Stimulated activated CD8-positive, alpha-beta memory T cell treated with anti-CD3 and anti-CD28 coated beads, Interleukin-12 subunit alpha, Interleukin-12 subunit beta, amount 100 ng/mL, for 1 hour (primary cell): Measurements from ENCODE around the gene PROS1.
A peak's percentile ranks its signal among the peaks of the same experiment; 100 is the strongest.

Source experiments
- DNase-seq: peaks from one replicate; pipeline ENCODE4 v3.0.0-alpha.2; 2020; ENCODE audit warnings: low read depth

The PROS1 gene

GRCh38 chr3:93973131-93974126, at the start of gene PROS1:
TSS of gene PROS1 (minus strand) at chr3:93973896. CDS start at chr3:93973749, 147 bp downstream.
- peak; percentile 13 for DNase-seq

GRCh38 chr3:94020293-94020692, 46.6 kb upstream of the PROS1 start:
- no peak for DNase-seq

- DNase-seq = no peak
These were observed 46.0 kb upstream of the PROS1 start for GRCh38 chr3:94019659-94020058.

DNA sequence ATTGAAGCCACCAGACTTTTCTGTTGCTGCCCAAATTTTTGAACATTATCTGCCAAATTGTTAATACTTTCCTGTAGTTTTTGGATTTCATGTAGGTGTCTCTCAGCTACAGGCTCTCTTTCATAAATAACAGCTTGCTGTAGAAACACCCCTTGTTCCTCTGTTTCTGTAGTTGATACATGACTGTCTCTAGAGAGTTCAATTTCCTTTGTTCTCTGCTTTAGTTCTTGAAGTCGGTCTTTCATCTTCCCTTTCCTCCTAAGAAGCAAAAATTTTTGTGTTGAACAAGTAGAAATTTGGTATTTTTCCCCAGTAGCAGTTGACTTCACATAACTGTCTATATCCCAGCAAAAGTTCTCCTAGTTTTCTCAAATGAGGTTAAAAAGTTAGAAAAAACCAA, 41.3 kb upstream of the PROS1 start:
- DNase-seq = no peak

GRCh38 chr3:94012185-94012584, 38.5 kb upstream of the PROS1 start:
- DNase-seq = no peak

- no peak for DNase-seq
These were observed 37.6 kb upstream of the PROS1 start for GRCh38 chr3:94011233-94011711.

DNA sequence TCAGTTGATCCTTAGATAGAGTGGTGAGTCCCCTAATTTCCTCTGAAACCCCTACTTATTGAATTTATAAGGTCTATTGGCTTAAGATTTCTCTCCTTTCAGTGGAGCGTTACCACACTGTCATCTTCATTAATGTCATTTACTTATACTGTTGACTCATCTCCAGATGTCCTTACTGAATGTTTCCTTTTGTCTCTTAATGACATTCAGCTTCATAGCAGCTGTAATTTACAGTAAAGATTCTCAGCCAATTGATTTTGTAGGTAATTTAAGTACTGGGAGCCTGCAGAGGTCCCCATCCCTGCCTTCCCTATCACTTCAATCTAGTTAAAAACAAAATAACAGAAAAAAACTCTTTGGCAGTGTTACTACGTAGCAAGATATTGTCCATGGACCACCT, 35.9 kb upstream of the PROS1 start:
- DNase-seq = no peak

DNA sequence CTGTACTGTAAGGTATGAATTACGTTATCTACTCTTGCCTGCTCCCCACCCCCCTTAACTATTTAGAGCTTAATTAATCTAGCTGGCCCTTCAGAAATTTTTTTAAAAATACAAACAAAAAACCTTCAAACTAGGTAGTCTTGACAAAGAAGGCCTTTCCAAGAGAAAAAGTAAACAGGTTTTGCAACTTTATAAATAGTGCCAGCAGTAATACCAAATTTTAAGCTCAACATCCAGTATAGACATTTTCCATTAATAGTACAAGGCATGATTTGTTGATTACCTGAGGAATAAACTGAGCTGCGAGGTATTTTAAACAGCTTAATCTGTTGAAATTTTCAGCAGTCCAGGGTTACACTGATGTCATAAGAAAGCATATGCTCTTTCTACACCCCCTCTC, 34.6 kb upstream of the PROS1 start:
- no peak for DNase-seq

DNA sequence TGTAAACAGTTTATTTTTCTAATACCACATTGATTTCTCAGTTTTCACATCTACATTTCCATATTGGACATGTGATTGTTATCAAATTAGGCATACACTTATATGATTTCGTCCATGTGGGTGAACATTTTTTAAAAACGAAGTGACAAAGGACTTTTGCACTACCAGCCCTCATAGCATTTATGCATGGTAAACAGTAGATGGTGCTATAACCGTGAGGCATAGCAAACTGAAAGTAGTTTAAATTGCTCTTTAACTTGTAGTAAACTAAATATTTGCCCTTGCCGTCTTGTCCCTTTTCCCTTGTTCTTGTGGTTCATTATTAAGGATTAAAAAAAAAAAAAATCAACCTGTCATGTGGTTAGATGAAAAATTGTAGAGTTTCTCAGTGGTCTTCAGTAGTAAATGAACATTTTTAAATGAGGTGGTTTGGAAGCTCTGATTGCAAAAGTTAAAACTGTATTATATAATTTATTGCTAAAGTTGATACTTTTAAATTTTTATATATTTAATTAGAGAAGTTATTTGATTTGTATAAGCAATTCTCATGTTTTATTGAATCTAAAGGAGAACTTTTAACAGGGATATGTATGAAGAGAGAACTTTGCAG, 30.7 kb upstream of the PROS1 start:
- DNase-seq = no peak

DNA sequence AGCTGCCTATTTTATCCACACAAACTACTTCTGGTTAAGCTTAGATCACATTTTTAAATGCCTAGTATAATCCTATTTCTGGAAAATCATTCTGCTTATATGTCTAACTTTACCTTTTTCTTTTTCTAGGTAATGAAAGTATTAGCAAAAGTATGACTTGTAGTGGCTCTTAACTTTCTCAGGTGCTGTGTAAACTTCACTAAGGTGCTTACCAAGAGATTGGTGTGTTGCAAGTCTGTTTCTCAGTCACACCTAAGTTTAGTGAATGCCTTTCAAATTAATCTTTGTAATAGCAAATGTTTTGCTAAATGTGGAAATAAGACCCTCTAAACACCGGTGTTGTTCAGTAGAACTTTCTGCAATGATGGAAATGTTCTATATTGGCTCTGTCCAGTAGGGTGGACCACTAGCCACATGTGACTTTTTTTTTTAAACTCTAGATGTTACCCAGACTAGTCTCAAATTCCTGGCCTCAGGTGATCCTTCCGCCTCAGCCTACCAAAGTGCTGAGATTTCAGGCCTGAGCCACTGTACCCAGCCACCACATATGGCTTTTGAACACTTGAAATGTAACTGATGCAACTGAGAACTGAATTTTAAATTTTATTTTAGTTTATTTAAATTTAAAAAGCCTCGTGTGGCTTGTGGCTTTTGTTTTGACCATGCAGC, 28.3 kb upstream of the PROS1 start:
- no peak for DNase-seq

- DNase-seq = no peak
These were observed 27.5 kb upstream of the PROS1 start for GRCh38 chr3:94001191-94001590.

- no peak for DNase-seq
These were observed 20.4 kb upstream of the PROS1 start for GRCh38 chr3:93994056-93994455.

GRCh38 chr3:93992207-93992606, 18.5 kb upstream of the PROS1 start:
- no peak for DNase-seq

GRCh38 chr3:93991631-93992030, 17.9 kb upstream of the PROS1 start:
- DNase-seq = no peak

GRCh38 chr3:93989241-93989640, 15.5 kb upstream of the PROS1 start:
- no peak for DNase-seq

- no peak for DNase-seq
These were observed 15.1 kb upstream of the PROS1 start for GRCh38 chr3:93988764-93989163.

DNA sequence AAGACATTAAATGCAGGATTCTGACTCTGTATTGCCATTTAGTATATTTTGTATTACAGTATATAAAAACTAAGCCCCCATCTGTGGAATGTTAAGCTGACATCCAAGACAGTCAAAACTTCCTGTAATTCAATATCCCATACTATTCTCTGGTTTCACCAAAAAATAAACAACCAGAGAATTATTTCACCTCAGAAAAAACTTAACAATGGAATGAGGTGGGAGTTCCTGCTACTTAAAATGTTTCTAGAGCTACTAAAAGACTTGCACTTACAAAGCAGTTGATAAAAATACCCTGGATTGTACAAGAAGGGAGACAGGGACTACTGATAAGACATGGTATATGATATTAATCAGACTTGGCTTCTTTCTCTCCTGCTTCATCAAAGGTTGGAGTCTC, 14.6 kb upstream of the PROS1 start:
- DNase-seq = no peak

GRCh38 chr3:93984618-93985017, 10.9 kb upstream of the PROS1 start:
- no peak for DNase-seq

GRCh38 chr3:93983408-93983807, 9.7 kb upstream of the PROS1 start:
- no peak for DNase-seq

DNA sequence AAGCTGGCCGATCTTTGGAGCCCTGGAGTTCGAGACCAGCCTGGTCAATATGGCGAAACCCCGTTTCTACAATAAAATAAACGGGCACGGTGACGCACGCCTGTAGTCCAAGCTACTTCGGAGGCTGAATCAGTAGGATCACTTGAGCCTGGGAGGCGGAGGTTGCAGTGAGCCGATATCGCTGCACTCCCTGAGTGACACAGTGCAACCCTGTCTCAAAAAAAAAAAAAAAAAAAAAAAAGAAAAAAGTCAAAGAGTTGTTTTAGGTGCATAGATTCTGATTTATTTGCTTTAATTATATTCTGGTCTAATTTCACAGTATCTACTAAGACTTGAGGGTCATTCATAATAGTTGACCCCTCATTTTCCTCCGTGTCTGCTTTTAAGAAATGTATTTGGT, 8.0 kb upstream of the PROS1 start:
- no peak for DNase-seq

- DNase-seq = peak; percentile 91
These were observed 6.4 kb upstream of the PROS1 start, which contains the start of gene ARL13B for GRCh38 chr3:93979850-93980676. TSS of gene ARL13B (plus strand) at chr3:93980155. CDS start at chr3:93980424, 269 bp downstream.

DNA sequence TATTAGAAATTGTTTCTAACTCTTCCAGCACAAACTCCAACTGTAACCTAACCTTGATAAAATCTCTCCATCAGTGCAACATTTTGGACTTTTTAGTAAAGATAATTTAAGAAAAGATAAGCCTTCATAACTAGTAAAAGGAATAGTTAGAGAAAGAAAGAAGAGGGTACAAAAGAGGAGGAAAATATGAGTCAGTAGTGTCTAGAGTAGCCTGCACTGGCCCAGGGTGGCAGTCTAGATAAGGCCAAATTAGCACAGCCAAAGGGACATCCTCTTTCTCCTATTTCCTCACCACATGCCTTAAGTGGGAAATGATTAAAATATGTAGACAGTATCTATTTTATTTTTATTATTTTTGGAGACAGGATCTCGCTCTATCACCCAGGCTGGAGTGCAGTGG, 3.7 kb downstream of the PROS1 start:
- DNase-seq = no peak
